ENCODE results near the gene GATA2.

- TF ChIP-seq YY1 (IDR thresholded peaks at IDR 0.05; ENCODE audit: insufficient read depth, insufficient read length) (no peak), ZNF274 (IDR thresholded peaks at IDR 0.05; ENCODE audit: low read depth, low read length) (no peak)
These were observed 24.7 kb downstream of the GATA2 start for GRCh38 chr3:128468285-128468790.
